Measurements from ENCODE around the gene BMP10.
"Not testable (repeated sequence)": the region's sequence is repeated elsewhere in the genome, so short reads cannot be mapped to it uniquely, and the experiment has no call there.

Gene BMP10

DNA sequence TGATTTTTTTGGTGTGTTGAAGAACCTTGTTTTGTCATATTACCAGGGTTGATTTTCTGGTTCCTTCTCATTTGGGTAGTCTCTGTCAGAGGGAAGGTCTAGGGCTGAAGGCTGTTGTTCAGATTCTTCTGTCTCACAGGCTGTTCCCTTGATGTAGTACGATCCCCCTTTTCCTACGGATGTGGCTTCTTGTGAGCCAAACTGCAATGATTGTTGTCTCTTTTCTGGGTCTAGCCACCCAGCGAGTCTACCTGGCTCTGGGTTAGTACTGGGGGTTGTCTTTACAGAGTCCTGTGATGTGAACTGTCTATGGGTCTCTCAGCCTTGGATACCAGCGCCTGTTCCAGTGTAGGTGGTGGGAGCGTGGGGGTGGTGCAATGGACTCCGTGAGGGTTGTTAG, 24.8 kb upstream of the BMP10 start:
- not testable (repeated sequence) for DNase-seq (ENCODE audit: insufficient read length, low spot score); FAIRE-seq

GRCh38 chr2:68889500-68889899, 18.3 kb upstream of the BMP10 start:
- FAIRE-seq = no peak
- no peak for DNase-seq (ENCODE audit: insufficient read length, low spot score)

GRCh38 chr2:68889021-68889420, 17.8 kb upstream of the BMP10 start:
- FAIRE-seq (no peak), DNase-seq (ENCODE audit: insufficient read length, low spot score) (no peak)

DNA sequence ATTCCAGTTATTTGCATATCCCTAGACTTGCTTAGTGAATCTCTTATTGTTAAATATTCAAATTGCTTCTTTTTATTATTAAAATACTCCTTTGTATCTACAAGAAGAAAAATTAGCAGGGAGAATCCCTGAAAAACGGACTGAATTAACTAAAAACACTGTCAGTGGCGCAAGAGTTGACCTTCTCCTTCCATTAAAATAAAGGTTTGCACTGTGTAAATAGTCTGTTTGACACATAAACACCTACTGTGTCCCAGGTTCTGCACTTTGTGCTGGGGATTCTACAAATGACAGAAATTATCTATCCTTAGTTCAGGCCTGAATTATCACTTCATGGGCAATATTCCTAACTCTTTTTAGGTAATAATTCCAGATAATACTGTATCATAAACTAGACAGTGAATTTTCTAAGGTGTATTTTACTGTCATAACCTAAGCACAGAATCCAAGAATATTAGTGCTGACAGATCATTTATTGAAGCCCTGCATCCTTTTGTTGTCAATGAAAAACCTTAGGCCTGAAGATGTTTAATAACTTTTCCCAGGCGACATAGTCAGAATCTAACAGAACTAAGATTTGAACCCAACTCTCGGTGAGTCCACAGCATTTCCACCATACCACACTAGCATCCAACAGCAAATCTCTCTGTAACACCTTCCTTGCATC, 17.0 kb upstream of the BMP10 start:
- DNase-seq (ENCODE audit: insufficient read length, low spot score) (no peak), FAIRE-seq (no peak)

DNA sequence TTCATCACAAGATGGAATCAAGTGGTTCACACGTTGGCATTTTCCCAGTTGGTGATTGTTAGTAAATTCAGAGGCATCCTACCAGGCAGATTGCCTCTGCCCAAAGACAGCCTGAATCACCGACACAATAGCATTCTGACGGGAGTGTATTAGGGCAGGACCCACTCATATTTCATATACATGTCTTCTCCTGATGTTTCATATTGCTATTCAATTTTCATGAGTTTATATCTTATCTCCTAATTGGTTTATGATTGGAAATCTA, 14.5 kb upstream of the BMP10 start:
- DNase-seq (ENCODE audit: insufficient read length, low spot score) (no peak), FAIRE-seq (no peak)

DNA sequence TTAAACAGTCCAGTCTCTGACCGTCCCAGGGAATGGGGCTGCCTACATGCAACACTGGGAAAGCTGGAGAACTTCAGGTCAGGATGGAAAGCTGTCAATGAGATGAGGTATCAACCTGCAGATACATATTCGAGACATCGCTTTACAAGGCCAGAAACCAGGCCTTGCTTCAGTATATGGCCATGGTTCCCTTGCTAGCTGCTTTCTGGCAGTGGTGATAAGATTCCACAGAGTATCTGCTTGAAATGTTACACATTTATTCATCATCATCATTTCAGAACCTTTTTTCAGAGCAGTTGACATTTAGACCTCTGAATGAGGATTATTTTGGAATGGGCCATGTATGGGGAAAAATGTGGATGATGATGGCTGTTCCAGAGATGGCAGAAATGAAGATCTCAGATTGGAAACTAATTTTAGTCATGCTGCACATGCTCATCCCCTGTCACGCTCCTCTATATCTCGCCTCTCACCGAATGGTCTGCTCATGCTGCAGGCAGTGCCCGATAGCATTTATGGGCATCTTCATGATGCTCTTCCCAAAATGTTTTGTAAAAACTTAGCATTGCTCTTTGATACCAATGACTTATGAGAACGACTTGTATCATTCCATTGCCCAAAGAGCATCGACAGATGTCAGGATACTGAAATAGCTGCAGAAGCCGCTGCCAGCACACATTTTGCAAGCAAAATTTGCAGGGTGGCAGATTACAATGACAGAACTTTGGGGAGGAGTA, 14.0 kb upstream of the BMP10 start:
- DNase-seq (ENCODE audit: insufficient read length, low spot score) (no peak), FAIRE-seq (no peak)

GRCh38 chr2:68880213-68880612, 9.0 kb upstream of the BMP10 start:
- DNase-seq (ENCODE audit: insufficient read length, low spot score) (no peak), FAIRE-seq (no peak)

DNA sequence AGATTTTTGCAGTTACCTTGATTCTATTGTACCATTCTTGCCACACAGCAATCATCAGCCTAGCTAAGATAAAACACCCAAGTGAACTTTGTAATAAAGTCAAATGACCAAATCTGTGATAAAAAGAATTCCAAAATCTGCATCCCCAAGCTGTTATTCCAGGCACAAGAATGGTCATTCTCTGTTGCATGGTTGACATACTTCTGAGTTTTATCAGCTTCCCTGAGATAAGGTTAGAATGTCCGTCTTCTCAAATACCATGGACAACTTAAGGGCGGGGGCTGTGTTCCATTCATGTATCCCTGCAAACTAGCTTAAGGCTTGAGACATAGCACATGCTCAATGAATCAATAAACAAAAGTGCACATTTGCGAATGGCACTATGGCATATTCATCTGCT, 8.1 kb upstream of the BMP10 start:
- FAIRE-seq = no peak
- no peak for DNase-seq (ENCODE audit: insufficient read length, low spot score)

DNA sequence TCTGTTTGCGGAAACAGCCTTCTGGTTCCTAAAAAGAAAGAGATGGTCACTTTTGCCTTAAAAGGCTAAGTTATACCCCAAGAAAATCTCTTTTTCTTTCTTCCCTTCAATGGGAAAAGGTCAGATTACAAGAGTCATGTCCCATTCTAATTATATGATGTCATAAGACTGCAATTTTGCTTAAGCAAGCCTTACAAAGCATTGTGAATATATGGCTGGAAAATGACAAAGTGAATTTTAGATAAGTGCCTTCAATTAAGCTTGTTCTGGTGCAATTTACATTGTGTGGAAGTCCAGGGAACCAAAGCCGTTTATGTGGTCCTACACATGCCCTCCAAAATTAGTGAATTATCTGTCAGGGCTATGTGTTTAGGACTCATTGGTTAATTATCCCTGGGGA, 7.6 kb upstream of the BMP10 start:
- DNase-seq (ENCODE audit: insufficient read length, low spot score) (no peak), FAIRE-seq (no peak)

GRCh38 chr2:68878071-68878711, 7.0 kb upstream of the BMP10 start:
- no peak for FAIRE-seq
- DNase-seq (ENCODE audit: insufficient read length, low spot score) = no peak

- FAIRE-seq = no peak
- DNase-seq (ENCODE audit: insufficient read length, low spot score) = no peak
These were observed 6.0 kb upstream of the BMP10 start for GRCh38 chr2:68877079-68877772.

DNA sequence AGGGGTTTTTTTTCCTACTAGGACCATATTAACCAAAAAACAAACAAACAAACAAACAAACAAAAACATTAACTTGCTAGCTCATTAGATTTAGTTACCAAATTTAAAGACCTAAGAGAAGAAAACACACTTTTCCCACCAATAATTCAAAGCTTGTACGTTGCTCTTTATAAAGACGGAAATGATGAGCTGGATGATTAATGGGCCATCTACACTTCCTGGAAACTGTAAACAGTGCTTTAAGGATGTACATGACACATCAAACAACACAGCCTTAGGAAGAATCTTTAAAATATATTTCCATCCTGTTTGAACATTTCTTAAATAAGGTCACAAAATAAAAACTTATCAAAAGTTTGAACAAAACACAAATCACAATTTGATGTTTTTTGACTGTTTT, 982 bp downstream of the BMP10 start:
- FAIRE-seq (no peak), DNase-seq (ENCODE audit: insufficient read length, low spot score) (no peak)

GRCh38 chr2:68865108-68865507, 6.1 kb downstream of the BMP10 start:
- FAIRE-seq (no peak), DNase-seq (ENCODE audit: insufficient read length, low spot score) (no peak)

GRCh38 chr2:68863996-68864395, 7.2 kb downstream of the BMP10 start:
- DNase-seq (ENCODE audit: insufficient read length, low spot score) (no peak), FAIRE-seq (no peak)

DNA sequence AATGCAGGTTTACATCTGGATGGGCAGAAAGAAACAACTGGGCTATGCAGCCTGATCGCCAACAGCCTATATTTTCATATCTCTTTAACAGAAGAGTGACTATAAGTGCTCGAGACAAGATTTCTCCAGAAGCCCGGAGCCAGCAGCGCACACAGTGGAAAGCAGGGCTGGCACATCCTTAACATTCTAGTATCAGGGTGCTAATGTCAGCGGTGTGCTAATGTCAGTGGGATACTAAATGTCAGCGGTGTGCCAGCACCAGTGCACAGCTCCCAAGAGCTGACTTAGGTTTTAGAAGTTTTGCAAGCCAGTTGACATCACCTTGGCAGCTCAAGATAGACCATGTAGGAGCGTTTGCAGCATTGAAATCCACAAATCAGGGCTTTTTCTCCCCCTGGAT, 8.3 kb downstream of the BMP10 start:
- DNase-seq (ENCODE audit: insufficient read length, low spot score) = no peak
- FAIRE-seq = no peak

DNA sequence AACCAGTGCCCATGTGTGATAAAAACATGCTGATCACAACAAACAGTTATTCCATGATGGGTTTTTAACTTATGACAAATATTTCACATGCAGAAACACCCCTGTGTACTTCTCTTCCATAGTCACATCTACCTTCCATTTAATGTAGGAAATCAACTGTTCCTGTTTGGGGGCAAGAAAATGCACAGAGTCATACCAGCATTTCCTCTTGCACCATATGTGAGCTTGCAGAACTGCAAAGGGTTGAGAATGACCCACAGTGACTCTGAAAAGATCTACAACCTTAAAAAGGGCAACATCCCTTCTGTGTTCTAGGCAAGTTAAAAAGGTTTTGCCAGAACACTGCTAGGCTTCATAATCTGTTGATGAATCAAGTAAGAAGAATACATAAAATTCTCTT, 9.9 kb downstream of the BMP10 start:
- DNase-seq (ENCODE audit: insufficient read length, low spot score) (no peak), FAIRE-seq (no peak)

DNA sequence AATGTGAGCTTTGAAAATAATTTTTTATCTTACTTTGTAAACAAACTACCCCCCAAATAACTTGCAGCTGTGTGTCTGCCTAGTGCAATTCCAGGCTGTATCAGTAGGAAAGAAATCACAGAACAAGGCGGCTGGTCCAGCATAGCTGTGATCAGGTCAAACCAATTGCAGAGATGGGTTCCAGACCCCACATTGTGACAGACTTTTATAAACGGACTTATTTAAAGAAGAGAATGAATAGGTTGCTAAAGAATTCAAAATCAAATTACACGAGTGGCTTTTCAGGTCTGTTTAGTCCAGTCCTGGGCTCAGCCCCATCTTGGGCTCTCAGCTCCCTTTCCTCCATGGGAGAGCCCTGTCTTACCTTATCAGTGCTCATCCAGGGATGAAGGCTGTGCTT, 11.1 kb downstream of the BMP10 start:
- no peak for DNase-seq (ENCODE audit: insufficient read length, low spot score)
- no peak for FAIRE-seq

DNA sequence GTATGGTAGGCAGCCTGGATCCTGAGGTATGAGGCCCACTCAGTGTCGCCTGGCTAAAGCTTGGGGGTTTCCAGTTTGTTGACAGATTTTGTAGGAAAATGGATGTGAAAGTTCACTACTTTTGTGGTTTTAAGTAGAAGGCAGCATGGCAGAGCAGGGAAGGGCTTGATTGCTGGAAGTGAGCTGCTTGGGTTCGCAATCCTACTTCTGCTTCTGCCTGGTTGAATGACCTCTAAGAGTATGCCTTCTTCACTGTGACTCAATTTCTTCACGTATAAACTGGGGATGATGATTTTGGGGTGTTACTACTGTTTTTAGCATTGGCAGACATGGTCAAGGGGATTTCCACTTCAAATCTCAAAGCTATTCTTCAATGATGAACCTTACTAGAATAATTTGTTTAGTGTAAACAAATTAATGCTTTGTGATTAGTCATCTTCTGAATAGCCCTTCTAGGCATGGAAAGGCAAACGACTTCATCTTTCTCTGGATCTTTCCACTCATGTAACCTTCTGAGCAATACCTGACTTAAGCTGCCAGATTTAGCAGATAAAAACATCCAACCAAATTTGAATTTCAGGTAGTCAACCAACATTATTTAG, 13.2 kb downstream of the BMP10 start:
- DNase-seq (ENCODE audit: insufficient read length, low spot score) = no peak

GRCh38 chr2:68857202-68857845, 13.9 kb downstream of the BMP10 start:
- no peak for FAIRE-seq
- no peak for DNase-seq (ENCODE audit: insufficient read length, low spot score)

More for the DNA sequence above, 13.2 kb downstream of the BMP10 start:
- FAIRE-seq = no peak

DNA sequence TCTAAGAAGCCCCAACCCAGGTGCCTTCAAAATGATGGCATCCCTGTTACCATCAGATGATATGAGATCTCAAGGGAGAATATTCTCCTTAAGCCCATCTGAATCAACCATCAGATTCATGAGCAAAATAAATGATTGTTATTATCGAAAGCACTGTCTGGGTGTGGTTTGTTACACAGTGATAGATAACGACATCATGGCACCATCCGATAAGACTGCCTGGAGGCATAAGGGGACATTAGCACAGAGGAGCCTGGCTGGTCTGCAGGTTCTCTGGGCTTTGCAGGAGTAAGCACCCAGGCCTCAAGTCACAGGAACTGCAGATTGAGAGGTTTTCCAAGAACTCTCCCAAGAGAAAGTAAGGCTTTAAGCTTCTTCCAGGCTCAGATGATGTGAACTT, 15.6 kb downstream of the BMP10 start:
- no peak for DNase-seq (ENCODE audit: insufficient read length, low spot score)
- no peak for FAIRE-seq

GRCh38 chr2:68854476-68854875, 16.7 kb downstream of the BMP10 start:
- DNase-seq (ENCODE audit: insufficient read length, low spot score) = no peak
- no peak for FAIRE-seq

Data from GM19239 (cell line).